HG03103 (cell line): ENCODE data around the gene WNK3.

ENCODE experiments used
- ATAC-seq: cut with Tn5 transposase; IDR thresholded peaks from one replicate; pipeline ENCODE4 v1.9.1; 2021; ENCODE audit warnings: low read depth; ENCODE audit not compliant: unreplicated experiment

The WNK3 gene

DNA sequence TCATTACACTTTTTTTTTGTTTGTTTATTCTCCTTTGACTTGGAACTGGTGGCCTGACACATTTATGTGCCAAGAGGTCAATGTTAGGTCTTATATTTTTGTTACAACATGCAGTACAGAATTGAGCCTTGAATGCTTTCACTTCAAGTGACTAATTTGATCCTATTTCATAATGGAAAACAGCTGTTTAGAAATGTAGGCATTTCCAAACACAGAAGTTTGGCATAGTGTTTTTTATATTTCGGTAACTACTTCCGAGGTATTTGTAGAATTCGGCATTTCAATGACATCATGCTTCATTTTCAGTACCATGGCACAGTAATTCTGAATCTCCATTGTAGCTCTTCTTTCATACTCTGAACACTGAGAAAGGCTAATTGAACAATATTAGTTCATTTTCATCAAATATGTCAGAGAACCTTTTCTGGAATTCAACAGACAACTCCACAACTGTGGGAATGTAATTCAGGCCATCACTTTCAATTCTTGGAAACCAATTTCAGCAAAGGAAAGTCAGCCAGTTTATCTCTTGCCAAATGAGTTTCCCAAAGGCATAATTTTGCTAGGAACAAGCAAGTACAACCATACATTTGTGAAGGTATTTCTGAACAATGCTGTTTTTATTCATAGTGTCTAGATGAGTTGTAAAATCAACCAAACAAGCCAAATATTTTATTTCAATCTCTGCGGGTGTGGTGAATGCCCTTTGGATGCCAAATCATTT, 186.2 kb downstream of the WNK3 start:
- no peak for ATAC-seq

DNA sequence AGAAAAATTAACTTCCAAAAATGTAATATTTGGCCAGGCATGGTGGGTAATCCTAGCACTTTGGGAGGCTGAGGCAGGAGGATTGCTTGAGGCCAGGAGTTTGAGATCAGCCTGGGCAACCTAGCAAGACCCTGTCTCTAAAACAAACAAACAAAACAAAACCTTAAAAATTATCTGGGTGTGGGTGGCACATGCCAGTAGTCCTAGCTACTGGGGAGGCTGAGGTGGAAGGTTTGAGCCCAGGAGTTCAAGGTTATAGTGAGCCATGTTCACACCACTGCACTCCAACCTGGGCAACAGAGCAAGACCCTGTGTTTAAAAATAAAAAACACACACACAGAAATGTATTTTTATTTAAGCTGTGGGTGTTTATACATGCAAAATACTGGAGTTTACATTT, 186.8 kb downstream of the WNK3 start:
- no peak for ATAC-seq

DNA sequence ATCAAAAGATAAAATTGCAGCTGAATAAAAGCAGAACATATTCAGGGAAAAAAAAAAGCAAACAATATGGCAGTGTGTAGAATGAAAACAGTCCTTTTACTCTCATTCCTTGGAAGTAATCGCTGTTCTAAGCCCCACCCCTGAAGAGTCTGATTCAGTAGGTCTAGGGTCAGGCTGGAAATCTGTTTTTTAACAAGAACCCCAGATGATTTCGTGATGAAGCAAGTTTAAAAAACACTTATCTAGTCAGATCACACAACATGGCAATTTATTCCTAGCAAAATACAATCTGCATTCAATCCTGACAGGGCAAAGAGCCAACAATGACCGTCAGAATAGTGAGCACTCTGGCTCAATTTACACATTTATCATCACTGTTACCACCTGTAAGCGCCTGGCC, 190.9 kb downstream of the WNK3 start:
- no peak for ATAC-seq

DNA sequence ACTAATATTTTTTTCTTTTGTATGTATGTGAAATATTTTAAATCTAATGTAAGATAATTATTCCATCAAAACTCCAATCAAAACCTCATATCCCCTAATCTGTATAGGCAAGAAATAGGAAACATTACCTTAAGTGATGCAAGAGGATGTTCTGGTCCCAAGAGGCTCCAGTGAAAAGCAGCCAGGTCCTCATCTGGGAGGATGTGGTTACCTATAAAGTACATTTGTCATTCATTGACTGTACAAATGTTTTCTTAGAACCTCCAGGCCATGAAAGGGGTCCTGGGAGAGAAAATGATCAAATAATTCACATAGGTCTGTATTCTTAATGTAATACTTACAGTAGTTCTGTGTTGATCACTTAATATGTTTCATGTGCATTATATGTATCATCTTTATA, 200.3 kb downstream of the WNK3 start:
- ATAC-seq = no peak
